Gastroesophageal sphincter (tissue), 4 donors: ENCODE measurements around the gene PILRB. TPM values are rescaled to one million over a fixed set of nuclear protein-coding genes. Genes with fewer than 3 reads are reported as not detected.
"Not testable (repeated sequence)": the region's sequence is repeated elsewhere in the genome, so short reads cannot be mapped to it uniquely, and the experiment has no call there.

Experiments used
- ATAC-seq: fragments of 150-250 bp; one replicate; pipeline ENCODE4 v1.9.1; 2016; ENCODE audit warnings: mild to moderate bottlenecking, moderate library complexity
- H3K27ac ChIP-seq, 4 donors: fragments of 200-600 bp; sonication (generic) in 3 of 4; 1 replicate in 3 of 4; 2 replicates in 1 of 4; pipeline ENCODE4 v1.5.1; 2016 to 2019
- H3K27me3 ChIP-seq: fragments of 200-600 bp; sonication (generic); one replicate; pipeline ENCODE4 v1.5.1; 2019
- H3K36me3 ChIP-seq, 2 donors: fragments of 200-600 bp; sonication (generic); one replicate each; pipeline ENCODE4 v1.5.1; 2019; ENCODE audit warnings: control low read depth in 1 of 2
- H3K4me1 ChIP-seq, 3 donors: fragments of 200-600 bp; sonication (generic); 1 replicate in 2 of 3; 2 replicates in 1 of 3; pipeline ENCODE4 v1.5.1; 2016 to 2019; ENCODE audit warnings: control low read depth in 2 of 3
- H3K4me3 ChIP-seq, 2 donors: fragments of 200-600 bp; sonication (generic); one replicate each; pipeline ENCODE4 v1.5.1; 2019; ENCODE audit warnings: mild to moderate bottlenecking in 1 of 2, moderate library complexity in 1 of 2
- H3K9me3 ChIP-seq, 3 donors: fragments of 200-600 bp; sonication (generic); one replicate each; pipeline ENCODE4 v1.5.1; 2017 to 2019; ENCODE audit warnings: control low read depth in 2 of 3
- EP300 ChIP-seq: sonication (generic); formaldehyde crosslinking; IDR thresholded peaks from one replicate; pipeline ENCODE4 v1.6.1; 2017; ENCODE audit warnings: antibody characterized with exemption, mild to moderate bottlenecking
- POLR2A ChIP-seq, 2 donors: fragments of 450-650 bp; IDR thresholded peaks; one replicate each; pipeline ENCODE4 v1.6.1; 2017; ENCODE audit warnings: antibody characterized with exemption in 2 of 2, mild to moderate bottlenecking in 2 of 2, moderate library complexity in 1 of 2
- POLR2AphosphoS5 ChIP-seq: sonication (generic); formaldehyde crosslinking; IDR thresholded peaks from one replicate; pipeline ENCODE4 v1.6.1; 2017; ENCODE audit warnings: antibody characterized with exemption
- WGBS, 2 donors: methylation state at CpG; one replicate each; pipeline ENCODE4 v1.1.5; 2018; ENCODE audit warnings: low coverage in 1 of 2; 5-methylcytosine and 5-hydroxymethylcytosine counted together
- total RNA-seq, 4 donors: library from RNA; depleted of rRNA; stranded (reverse); fragments of >200 nt; gene quantifications; one replicate each; pipeline ENCODE4 v1.1.0, GENCODE V29; 2016
- TF ChIP-seq, protein P1 (sequence below), 4 experiments: fragments of 200-600 bp in 2 of 4; fragments of 450-650 bp in 2 of 4; sonication (generic) in 1 of 4; IDR thresholded peaks; one replicate each; pipeline ENCODE4 v1.5.1; 2017 to 2019; ENCODE audit warnings: antibody characterized with exemption in 4 of 4, mild to moderate bottlenecking in 2 of 4, moderate library complexity in 2 of 4

Gene PILRB
- total RNA-seq, 4 donors from 2014 or later, result 11.8 to 61.8 (median 24.2) TPM

DNA sequence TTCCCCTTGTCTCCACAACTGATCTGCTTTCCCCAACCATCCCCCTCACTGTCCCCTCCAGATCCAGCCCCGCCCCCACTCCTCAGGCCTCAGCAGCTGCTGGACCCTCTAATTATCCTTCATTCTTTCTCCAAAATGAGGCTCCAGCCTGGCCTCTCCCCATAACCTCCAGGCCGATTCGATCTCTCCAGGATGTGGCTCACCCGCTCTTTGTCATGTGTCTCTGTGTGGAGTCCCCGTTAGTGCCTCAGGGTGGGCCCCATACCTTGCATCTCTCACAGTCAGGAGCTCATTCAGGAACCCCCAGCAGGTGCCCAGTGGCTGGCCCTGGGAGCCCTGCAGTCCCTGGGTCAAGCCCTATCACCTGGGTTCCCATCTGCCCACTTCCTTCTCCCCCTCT, 16.7 kb downstream of the PILRB start:
- ATAC-seq, result no peak
- no peak overlapping the region for H3K4me3 ChIP-seq
- WGBS, 2 donors, result 62 to 91% methylated on average over 4 to 5 of the region's 5 CpGs
- peaks cover 0 to 14% of the 10 kb centered on the region in 2 donors for H3K36me3 ChIP-seq
- no peak overlapping the region for H3K27ac ChIP-seq
- peaks cover 0 to 22% (median 8%) of the 10 kb centered on the region in 3 donors for H3K4me1 ChIP-seq
- no peaks in the 10 kb centered on the region for H3K27me3 ChIP-seq
- TF ChIP-seq POLR2A (IDR thresholded peaks at IDR 0.05) (no peak), EP300 (no peak), POLR2AphosphoS5 (no peak)
- TF ChIP-seq, protein P1, sequence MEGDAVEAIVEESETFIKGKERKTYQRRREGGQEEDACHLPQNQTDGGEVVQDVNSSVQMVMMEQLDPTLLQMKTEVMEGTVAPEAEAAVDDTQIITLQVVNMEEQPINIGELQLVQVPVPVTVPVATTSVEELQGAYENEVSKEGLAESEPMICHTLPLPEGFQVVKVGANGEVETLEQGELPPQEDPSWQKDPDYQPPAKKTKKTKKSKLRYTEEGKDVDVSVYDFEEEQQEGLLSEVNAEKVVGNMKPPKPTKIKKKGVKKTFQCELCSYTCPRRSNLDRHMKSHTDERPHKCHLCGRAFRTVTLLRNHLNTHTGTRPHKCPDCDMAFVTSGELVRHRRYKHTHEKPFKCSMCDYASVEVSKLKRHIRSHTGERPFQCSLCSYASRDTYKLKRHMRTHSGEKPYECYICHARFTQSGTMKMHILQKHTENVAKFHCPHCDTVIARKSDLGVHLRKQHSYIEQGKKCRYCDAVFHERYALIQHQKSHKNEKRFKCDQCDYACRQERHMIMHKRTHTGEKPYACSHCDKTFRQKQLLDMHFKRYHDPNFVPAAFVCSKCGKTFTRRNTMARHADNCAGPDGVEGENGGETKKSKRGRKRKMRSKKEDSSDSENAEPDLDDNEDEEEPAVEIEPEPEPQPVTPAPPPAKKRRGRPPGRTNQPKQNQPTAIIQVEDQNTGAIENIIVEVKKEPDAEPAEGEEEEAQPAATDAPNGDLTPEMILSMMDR (IDR thresholded peaks at IDR 0.05), result no peak
- H3K9me3 ChIP-seq, result no peaks in the 10 kb centered on the region

DNA sequence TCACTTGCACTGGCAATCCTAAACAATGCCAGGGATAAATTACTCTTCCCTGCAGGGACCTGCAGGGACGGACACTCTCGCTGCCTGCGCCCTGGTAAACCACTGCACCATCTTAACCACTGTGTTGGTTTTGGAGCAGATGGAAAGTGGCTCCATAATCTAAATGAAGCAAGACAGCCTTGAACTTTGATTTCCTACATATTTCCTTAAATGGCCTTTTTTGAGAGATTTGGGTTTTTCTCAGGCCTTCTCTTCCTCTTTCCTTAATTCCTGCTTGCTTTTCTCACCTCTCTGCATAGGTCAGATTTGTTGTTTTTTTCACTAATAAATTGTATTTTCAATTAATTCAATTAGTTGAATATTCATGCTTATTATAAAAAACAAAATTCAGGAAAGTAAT, 18.1 kb downstream of the PILRB start:
- H3K4me3 ChIP-seq, result no peak overlapping the region
- WGBS, 2 donors, result 95 to 100% methylated on average over 2 to 3 of the region's 3 CpGs
- no peaks in the 10 kb centered on the region for H3K27me3 ChIP-seq
- TF ChIP-seq POLR2AphosphoS5 (no peak), POLR2A (IDR thresholded peaks at IDR 0.05) (no peak), EP300 (no peak)
- TF ChIP-seq, protein P1 (IDR thresholded peaks at IDR 0.05), result no peak
- no peak overlapping the region for H3K27ac ChIP-seq
- H3K4me1 ChIP-seq, result peaks cover 0 to 22% (median 8%) of the 10 kb centered on the region in 3 donors
- H3K9me3 ChIP-seq, result no peaks in the 10 kb centered on the region
- peaks cover 0 to 14% of the 10 kb centered on the region in 2 donors for H3K36me3 ChIP-seq
- ATAC-seq, result no peak

DNA sequence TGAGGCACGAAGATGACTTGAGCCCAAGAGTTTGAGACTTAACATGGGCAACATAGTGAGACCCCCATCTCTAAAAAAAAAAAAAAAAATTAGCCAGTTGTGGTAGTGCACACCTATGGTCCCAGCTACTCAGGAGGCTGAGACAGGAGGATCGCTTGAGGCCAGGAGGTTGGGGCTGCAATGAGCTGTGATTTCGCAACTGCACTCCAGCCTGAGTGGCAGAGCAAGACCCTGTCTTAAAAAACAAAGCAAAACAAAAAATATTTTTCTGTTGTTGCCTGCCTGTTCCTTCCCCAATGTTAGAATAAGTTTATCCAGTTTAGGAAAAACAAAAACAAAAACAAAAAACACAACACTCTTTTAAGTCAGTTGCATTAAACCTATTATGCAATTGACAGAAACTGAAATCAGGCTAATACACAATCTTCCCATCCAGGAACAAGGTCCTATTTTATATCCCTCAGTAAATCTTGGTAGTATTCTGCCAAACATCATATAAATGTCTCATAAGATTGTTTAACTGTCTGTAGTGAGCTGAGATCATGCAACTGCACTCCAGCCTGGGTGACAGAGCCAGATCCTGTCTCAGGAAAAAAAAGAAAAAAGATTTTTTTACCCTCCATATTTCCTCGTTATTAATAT, 20.3 kb downstream of the PILRB start:
- TF ChIP-seq, protein P1 (IDR thresholded peaks at IDR 0.05), result no peak
- TF ChIP-seq POLR2A (IDR thresholded peaks at IDR 0.05) (no peak), EP300 (no peak)
- 86 to 90% methylated on average over 3 to 4 of the region's 4 CpGs for WGBS, 2 donors
- Histone ChIP-seq H3K4me1 (peaks cover 0 to 5% (median under 1%) of the 10 kb centered on the region in 3 donors), H3K9me3 (no peaks in the 10 kb centered on the region), H3K27ac (no peak overlapping the region), H3K36me3 (peaks cover 0 to 14% of the 10 kb centered on the region in 2 donors), H3K4me3 (no peak overlapping the region), H3K27me3 (no peaks in the 10 kb centered on the region)
- ATAC-seq, result no peak

DNA sequence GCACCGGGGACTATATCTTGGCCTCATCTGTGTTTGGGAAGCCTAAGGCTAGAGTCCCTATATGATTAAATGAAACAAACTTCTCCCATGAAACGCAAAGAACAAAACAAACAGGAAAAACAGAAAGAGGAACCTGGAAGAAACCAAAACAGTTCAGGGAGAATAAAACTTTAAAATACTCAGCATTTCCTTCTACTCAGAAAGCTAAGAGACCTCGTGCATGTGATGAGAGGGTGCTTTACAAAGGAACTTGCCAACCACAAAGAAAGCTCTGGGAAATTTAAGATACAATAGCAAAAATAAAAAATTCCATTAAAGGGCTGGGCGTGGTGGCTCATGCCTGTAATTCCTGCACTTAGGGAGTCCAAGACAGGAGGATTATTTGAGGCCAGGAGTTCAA, 22.3 kb downstream of the PILRB start:
- H3K4me1 ChIP-seq, result no peaks in the 10 kb centered on the region
- H3K4me3 ChIP-seq, result no peak overlapping the region
- no peaks in the 10 kb centered on the region for H3K27me3 ChIP-seq
- H3K36me3 ChIP-seq, result peaks cover 0 to 8% of the 10 kb centered on the region in 2 donors
- no peak for TF ChIP-seq POLR2A (IDR thresholded peaks at IDR 0.05)
- TF ChIP-seq EP300, result no peak
- no peak for TF ChIP-seq POLR2AphosphoS5
- TF ChIP-seq, protein P1 (IDR thresholded peaks at IDR 0.05), result no peak
- peak overlapping the region in 1 of 4 donors; percentile 5 for H3K27ac ChIP-seq
- WGBS, 2 donors, result 70 to 83% methylated on average over 1 to 4 of the region's 4 CpGs
- no peaks in the 10 kb centered on the region for H3K9me3 ChIP-seq
- peak; percentile 19 for ATAC-seq

DNA sequence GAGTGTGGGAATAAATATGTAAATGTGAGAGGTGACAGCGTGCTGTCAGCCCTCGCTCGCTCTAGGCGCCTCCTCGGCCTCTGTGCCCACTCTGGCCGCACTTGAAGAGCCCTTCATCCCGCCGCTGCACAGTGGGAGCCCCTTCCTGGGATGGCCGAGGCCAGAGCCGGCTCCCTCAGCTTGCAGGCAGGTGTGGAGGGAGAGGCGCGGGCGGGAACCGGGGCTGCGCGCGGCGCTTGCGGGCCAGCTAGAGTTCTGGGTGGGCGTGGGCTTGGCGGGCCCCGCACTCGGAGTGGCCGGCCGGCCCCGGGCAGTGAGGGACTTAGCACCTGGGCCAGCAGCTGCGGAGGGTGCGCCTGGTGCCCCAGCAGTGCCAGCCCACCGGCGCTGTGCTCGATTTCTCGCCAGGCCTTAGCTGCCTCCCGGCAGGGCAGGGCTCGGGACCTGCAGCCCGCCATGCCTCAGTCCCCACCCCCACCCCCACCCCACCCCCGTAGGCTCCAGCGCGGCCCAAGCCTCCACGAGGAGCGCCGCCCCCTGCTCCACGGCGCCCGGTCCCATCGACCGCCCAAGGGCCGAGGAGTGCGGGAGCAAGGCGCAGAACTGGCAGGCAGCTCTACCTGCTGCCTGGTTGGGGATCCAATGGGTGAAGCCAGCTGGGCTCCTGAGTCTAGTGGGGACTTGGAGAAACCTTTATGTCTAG, 23.8 kb downstream of the PILRB start:
- H3K36me3 ChIP-seq, H3K4me3 ChIP-seq: not testable (repeated sequence)
- 64% methylated on average over 8 of the region's 49 CpGs; no CpG with 5 or more reads in 1 of the 2 donors for WGBS, 2 donors

DNA sequence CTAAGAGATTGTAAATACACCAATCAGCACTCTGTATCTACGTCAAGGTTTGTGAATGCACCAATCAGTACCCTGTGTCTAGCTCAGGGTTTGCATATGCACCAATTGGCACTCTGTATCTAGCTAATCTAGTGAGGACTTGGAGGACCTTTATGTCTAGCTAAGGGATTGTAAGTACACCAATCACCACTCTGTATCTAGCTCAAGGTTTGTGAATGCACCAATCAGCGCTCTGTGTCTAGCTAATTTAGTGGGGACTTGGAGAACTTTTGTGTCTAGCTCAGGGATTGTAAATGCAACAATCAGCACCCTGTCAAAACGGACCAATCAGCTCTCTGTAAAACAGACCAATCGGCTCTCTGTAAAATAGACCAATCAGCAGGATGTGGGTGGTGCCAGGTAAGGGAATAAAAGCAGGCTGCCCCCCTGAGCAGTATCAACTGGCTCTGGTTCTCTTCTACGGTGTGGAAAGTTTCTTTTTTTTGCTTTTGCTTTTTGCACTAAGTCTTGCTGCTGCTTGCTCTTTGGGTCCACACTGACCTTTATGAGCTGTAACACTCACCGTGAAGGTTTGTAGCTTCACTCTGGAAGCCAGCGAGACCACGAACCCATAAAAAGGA, 24.4 kb downstream of the PILRB start:
- H3K4me1 ChIP-seq, H3K27ac ChIP-seq, H3K4me3 ChIP-seq, H3K36me3 ChIP-seq, ATAC-seq, H3K9me3 ChIP-seq, H3K27me3 ChIP-seq: not testable (repeated sequence)
- WGBS, 2 donors, result 71 to 74% methylated on average over 3 to 4 of the region's 8 CpGs

More for the DNA sequence above, 23.8 kb downstream of the PILRB start:
- not testable (repeated sequence) for H3K9me3 ChIP-seq, ATAC-seq, H3K27ac ChIP-seq, H3K27me3 ChIP-seq, H3K4me1 ChIP-seq
